GM23338 (cell line): Measurements from ENCODE around the gene CTNNA2.

ENCODE experiments used
- EZH2 ChIP-seq: fragments of 200-600 bp; sonication (generic); IDR thresholded peaks from one replicate; pipeline ENCODE4 v1.8.0; 2017; ENCODE audit warnings: antibody characterized with exemption, mild to moderate bottlenecking, low read depth; ENCODE audit not compliant: unreplicated experiment
- EZH2phosphoT487 ChIP-seq: fragments of 200-600 bp; sonication (generic); IDR thresholded peaks from one replicate; pipeline ENCODE4 v1.8.1; 2018; ENCODE audit warnings: antibody characterized with exemption; ENCODE audit not compliant: unreplicated experiment
- POLR2AphosphoS5 ChIP-seq: IDR thresholded peaks from 2 replicates; pipeline ENCODE4 v1.6.1; 2016; ENCODE audit warnings: antibody characterized with exemption, low read depth
- TF ChIP-seq, protein P1 (sequence below), 2 experiments: fragments of 200-600 bp in 1 of 2; sonication (generic) in 1 of 2; conservative IDR thresholded peaks; 2 replicates each; pipeline versions ENCODE4 v1.5.1 to v1.6.1; 2016 to 2017; ENCODE audit warnings: antibody characterized with exemption in 2 of 2, low read depth in 2 of 2, mild to moderate bottlenecking in 2 of 2, moderate library complexity in 1 of 2
- TF ChIP-seq, protein P2 (sequence below): IDR thresholded peaks from one replicate; pipeline ENCODE4 v1.6.1; 2018; ENCODE audit warnings: antibody characterized with exemption; ENCODE audit not compliant: unreplicated experiment

DNA sequence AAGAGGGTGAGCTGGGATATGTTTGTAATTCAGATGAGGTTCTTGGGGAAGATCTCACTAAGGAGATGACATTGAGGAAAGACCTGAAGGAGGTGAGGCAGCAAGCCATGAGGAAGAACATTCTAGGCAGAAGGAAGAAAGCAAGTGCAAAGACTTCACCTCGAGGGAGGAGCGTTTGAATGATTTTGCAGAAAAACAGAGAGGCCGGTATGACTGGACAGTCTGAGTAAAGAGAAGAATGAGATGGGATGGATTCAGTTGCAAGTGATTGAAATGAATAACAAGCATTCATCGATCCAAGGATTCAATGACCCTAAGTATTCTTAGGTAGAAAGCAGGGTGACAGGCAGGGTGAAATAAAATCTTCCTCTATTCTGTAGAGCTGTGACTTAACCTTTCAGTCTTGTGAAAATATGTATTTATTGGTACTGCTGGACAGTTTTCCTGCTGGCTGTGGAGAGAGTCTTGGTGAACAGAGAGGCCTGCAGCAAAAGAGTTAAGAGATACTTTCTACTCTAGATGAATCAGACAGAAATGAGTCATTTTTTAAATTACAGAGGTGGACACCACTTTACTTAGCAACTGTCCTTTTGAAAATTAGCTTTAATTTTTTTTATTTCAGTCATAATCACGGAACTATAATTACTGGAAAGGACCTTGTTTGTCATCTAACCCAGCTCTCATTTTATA lies 513.3 kb downstream of the CTNNA2 start:
- TF ChIP-seq, protein P1, sequence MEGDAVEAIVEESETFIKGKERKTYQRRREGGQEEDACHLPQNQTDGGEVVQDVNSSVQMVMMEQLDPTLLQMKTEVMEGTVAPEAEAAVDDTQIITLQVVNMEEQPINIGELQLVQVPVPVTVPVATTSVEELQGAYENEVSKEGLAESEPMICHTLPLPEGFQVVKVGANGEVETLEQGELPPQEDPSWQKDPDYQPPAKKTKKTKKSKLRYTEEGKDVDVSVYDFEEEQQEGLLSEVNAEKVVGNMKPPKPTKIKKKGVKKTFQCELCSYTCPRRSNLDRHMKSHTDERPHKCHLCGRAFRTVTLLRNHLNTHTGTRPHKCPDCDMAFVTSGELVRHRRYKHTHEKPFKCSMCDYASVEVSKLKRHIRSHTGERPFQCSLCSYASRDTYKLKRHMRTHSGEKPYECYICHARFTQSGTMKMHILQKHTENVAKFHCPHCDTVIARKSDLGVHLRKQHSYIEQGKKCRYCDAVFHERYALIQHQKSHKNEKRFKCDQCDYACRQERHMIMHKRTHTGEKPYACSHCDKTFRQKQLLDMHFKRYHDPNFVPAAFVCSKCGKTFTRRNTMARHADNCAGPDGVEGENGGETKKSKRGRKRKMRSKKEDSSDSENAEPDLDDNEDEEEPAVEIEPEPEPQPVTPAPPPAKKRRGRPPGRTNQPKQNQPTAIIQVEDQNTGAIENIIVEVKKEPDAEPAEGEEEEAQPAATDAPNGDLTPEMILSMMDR (conservative IDR thresholded peaks at IDR 0.05; ENCODE audit: low read depth in 2 of 2) = no peak
- TF ChIP-seq EZH2phosphoT487 (no peak), POLR2AphosphoS5 (no peak), EZH2 (no peak)
- TF ChIP-seq, protein P2, sequence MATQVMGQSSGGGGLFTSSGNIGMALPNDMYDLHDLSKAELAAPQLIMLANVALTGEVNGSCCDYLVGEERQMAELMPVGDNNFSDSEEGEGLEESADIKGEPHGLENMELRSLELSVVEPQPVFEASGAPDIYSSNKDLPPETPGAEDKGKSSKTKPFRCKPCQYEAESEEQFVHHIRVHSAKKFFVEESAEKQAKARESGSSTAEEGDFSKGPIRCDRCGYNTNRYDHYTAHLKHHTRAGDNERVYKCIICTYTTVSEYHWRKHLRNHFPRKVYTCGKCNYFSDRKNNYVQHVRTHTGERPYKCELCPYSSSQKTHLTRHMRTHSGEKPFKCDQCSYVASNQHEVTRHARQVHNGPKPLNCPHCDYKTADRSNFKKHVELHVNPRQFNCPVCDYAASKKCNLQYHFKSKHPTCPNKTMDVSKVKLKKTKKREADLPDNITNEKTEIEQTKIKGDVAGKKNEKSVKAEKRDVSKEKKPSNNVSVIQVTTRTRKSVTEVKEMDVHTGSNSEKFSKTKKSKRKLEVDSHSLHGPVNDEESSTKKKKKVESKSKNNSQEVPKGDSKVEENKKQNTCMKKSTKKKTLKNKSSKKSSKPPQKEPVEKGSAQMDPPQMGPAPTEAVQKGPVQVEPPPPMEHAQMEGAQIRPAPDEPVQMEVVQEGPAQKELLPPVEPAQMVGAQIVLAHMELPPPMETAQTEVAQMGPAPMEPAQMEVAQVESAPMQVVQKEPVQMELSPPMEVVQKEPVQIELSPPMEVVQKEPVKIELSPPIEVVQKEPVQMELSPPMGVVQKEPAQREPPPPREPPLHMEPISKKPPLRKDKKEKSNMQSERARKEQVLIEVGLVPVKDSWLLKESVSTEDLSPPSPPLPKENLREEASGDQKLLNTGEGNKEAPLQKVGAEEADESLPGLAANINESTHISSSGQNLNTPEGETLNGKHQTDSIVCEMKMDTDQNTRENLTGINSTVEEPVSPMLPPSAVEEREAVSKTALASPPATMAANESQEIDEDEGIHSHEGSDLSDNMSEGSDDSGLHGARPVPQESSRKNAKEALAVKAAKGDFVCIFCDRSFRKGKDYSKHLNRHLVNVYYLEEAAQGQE = no peak
